IPS-15b (cell line): Measurements from ENCODE around the gene DPY19L1.
"Not testable (repeated sequence)": the region's sequence is repeated elsewhere in the genome, so short reads cannot be mapped to it uniquely, and the experiment has no call there.

Experiments used
- H3K27me3 ChIP-seq: one replicate; pipeline ENCODE4 v1.6.1; 2013; ENCODE audit warnings: low read length; ENCODE audit not compliant: control insufficient read depth, insufficient read depth
- H3K36me3 ChIP-seq: one replicate; pipeline ENCODE4 v1.6.1; 2013; ENCODE audit warnings: low read length; ENCODE audit not compliant: control insufficient read depth, insufficient read depth
- H3K4me1 ChIP-seq: one replicate; pipeline ENCODE4 v1.6.1; 2013; ENCODE audit warnings: mild to moderate bottlenecking, low read length; ENCODE audit not compliant: control insufficient read depth, insufficient read depth
- H3K4me3 ChIP-seq: one replicate; pipeline ENCODE4 v1.5.1; 2013; ENCODE audit warnings: low read depth, low read length
- H3K9ac ChIP-seq: one replicate; pipeline ENCODE4 v1.6.1; 2013; ENCODE audit warnings: low read depth, mild to moderate bottlenecking, low read length
- H3K9me3 ChIP-seq: one replicate; pipeline ENCODE4 v1.6.1; 2013; ENCODE audit warnings: mild to moderate bottlenecking, low read length; ENCODE audit not compliant: control insufficient read depth, insufficient read depth

Gene DPY19L1

GRCh38 chr7:34904987-34905386, 132.3 kb downstream of the DPY19L1 start:
- Histone ChIP-seq H3K4me1 (peaks cover 5% of the 10 kb centered on the region), H3K9me3 (no peaks in the 10 kb centered on the region), H3K27me3 (no peaks in the 10 kb centered on the region), H3K36me3 (no peaks in the 10 kb centered on the region), H3K4me3 (no peak overlapping the region), H3K9ac (no peak overlapping the region)

GRCh38 chr7:34903921-34904320, 133.4 kb downstream of the DPY19L1 start:
- not testable (repeated sequence) for H3K27me3 ChIP-seq, H3K9me3 ChIP-seq, H3K4me3 ChIP-seq, H3K36me3 ChIP-seq, H3K4me1 ChIP-seq, H3K9ac ChIP-seq

- Histone ChIP-seq H3K4me3 (no peak overlapping the region), H3K36me3 (no peaks in the 10 kb centered on the region), H3K27me3 (no peaks in the 10 kb centered on the region), H3K9me3 (no peaks in the 10 kb centered on the region), H3K4me1 (peaks cover 5% of the 10 kb centered on the region), H3K9ac (no peak overlapping the region)
These were observed 135.1 kb downstream of the DPY19L1 start for GRCh38 chr7:34902182-34902581.

GRCh38 chr7:34900891-34901513, 136.3 kb downstream of the DPY19L1 start:
- Histone ChIP-seq H3K36me3 (no peaks in the 10 kb centered on the region), H3K27me3 (no peaks in the 10 kb centered on the region), H3K9ac (no peak overlapping the region), H3K4me3 (no peak overlapping the region), H3K9me3 (no peaks in the 10 kb centered on the region), H3K4me1 (peaks cover 5% of the 10 kb centered on the region)

- Histone ChIP-seq H3K36me3 (no peaks in the 10 kb centered on the region), H3K4me1 (no peaks in the 10 kb centered on the region), H3K4me3 (no peak overlapping the region), H3K9ac (no peak overlapping the region), H3K27me3 (no peaks in the 10 kb centered on the region), H3K9me3 (peaks cover 18% of the 10 kb centered on the region)
These were observed 142.1 kb downstream of the DPY19L1 start for GRCh38 chr7:34895202-34895601.

GRCh38 chr7:34889951-34890350, 147.3 kb downstream of the DPY19L1 start:
- peaks cover 9% of the 10 kb centered on the region for H3K9me3 ChIP-seq
- no peak overlapping the region for H3K9ac ChIP-seq
- no peaks in the 10 kb centered on the region for H3K36me3 ChIP-seq
- no peaks in the 10 kb centered on the region for H3K27me3 ChIP-seq
- H3K4me3 ChIP-seq: no peak overlapping the region
- no peaks in the 10 kb centered on the region for H3K4me1 ChIP-seq

GRCh38 chr7:34886856-34887255, 150.4 kb downstream of the DPY19L1 start:
- H3K36me3 ChIP-seq: no peaks in the 10 kb centered on the region

GRCh38 chr7:34883855-34884254, 153.4 kb downstream of the DPY19L1 start:
- H3K27me3 ChIP-seq, H3K4me3 ChIP-seq, H3K36me3 ChIP-seq, H3K4me1 ChIP-seq, H3K9ac ChIP-seq, H3K9me3 ChIP-seq: not testable (repeated sequence)

More at GRCh38 chr7:34886856-34887255, 150.4 kb downstream of the DPY19L1 start:
- Histone ChIP-seq H3K9ac (no peak overlapping the region), H3K4me3 (no peak overlapping the region), H3K4me1 (no peaks in the 10 kb centered on the region), H3K27me3 (no peaks in the 10 kb centered on the region), H3K9me3 (peaks cover 5% of the 10 kb centered on the region)

- peaks cover 5% of the 10 kb centered on the region for H3K9me3 ChIP-seq
- no peaks in the 10 kb centered on the region for H3K27me3 ChIP-seq
- H3K36me3 ChIP-seq: no peaks in the 10 kb centered on the region
- H3K4me1 ChIP-seq: peaks cover 9% of the 10 kb centered on the region
- no peak overlapping the region for H3K4me3 ChIP-seq
- no peak overlapping the region for H3K9ac ChIP-seq
These were observed 157.4 kb downstream of the DPY19L1 start for GRCh38 chr7:34879871-34880270.

GRCh38 chr7:34878944-34879735, 158.1 kb downstream of the DPY19L1 start:
- H3K4me1 ChIP-seq, H3K27me3 ChIP-seq, H3K4me3 ChIP-seq, H3K36me3 ChIP-seq, H3K9ac ChIP-seq, H3K9me3 ChIP-seq: not testable (repeated sequence)
